Measurements from ENCODE around the gene RRP15.

The RRP15 gene

DNA sequence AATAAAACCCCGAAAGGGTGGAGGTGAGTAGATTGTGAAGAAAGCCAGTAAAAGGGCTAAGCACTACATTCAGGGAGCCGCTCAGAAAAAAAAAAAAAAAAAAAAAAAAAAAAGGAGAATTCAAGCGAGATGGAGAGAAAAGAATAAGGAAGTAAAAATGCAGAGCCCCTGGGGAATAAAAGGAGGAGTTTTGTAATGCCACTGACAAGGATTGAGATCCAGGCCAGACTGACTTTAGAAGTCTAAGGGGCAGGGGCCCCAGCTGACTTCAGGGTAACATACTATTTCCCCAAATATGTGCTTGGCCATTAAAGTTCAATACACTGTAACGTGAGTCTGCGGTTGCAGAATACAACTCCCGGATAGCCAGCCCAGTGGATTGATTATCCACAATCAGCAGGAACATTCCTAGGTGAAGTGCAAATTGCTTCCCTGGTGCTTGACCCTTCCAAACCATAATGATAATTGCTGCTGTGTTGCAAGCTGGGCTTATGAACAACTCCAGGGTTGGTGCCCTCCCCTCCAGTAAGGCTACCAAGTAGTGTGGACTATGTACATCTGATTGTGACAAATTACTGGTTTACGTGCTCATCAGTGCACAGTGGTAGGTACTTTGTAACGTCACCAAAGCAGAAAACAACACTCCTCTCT lies 30.7 kb upstream of the RRP15 start:
- in situ Hi-C loops (cut with MboI; ENCODE audit: low sequenced_read_pairs, unreplicated experiment), result no loop called here
- no peak for TF ChIP-seq CTCF (IDR thresholded peaks at IDR 0.05; ENCODE audit: borderline replicate concordance, control extremely low read depth, extremely low read depth, insufficient read depth, missing control alignments)

GRCh38 chr1:218255090-218255489 lies 30.0 kb upstream of the RRP15 start:
- in situ Hi-C loops (cut with MboI; ENCODE audit: low sequenced_read_pairs, unreplicated experiment), result no loop called here
- no peak for TF ChIP-seq CTCF (IDR thresholded peaks at IDR 0.05; ENCODE audit: borderline replicate concordance, control extremely low read depth, extremely low read depth, insufficient read depth, missing control alignments)
- DNase-seq (ENCODE audit: low spot score), result no peak

More for the DNA sequence above, 30.7 kb upstream of the RRP15 start:
- no peak for DNase-seq (ENCODE audit: low spot score)

GRCh38 chr1:218257371-218257770 lies 27.7 kb upstream of the RRP15 start:
- no peak for DNase-seq (ENCODE audit: low spot score)
- no peak for TF ChIP-seq CTCF (IDR thresholded peaks at IDR 0.05; ENCODE audit: borderline replicate concordance, control extremely low read depth, extremely low read depth, insufficient read depth, missing control alignments)
- in situ Hi-C loops (cut with MboI; ENCODE audit: low sequenced_read_pairs, unreplicated experiment), result no loop called here

DNA sequence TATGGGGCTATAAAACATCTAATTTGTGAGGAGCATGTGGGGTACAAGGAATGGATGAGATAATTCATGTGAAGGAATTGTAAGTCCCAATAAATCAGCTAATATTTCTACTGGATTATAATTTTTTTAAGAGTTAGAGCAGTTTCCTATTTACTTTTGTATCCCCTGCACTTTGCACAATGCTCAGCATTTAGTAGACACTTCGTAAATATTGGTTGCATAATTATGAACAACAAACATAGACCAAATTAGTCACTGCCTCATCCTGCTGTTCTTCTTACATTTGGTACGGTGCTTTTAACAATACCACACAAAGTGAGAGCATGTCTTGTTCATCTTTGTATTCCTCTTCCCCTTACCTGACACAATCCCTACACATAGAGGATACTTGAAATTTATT lies 27.1 kb upstream of the RRP15 start:
- no peak for DNase-seq (ENCODE audit: low spot score)
- in situ Hi-C loops (cut with MboI; ENCODE audit: low sequenced_read_pairs, unreplicated experiment), result no loop called here
- TF ChIP-seq CTCF (IDR thresholded peaks at IDR 0.05; ENCODE audit: borderline replicate concordance, control extremely low read depth, extremely low read depth, insufficient read depth, missing control alignments), result no peak

DNA sequence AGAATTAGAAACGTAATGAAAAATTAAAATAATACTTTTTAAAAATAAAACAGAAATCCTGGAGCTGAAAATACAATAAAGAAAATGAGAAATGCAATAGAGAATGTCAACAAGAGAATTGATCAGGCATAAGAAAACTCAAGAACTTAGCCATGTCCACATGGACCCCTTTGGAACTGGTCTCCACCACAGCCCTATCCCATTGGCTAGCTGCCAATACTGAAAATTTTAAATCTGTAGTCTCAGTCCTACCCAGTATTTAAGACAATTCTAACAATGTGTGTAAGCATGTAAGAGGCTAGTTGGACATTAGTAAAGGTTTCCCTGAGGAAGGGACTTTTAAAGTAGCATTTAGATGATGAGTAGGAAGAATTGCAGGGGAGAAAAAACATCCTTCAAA lies 25.8 kb upstream of the RRP15 start:
- in situ Hi-C loops (cut with MboI; ENCODE audit: low sequenced_read_pairs, unreplicated experiment), result no loop called here
- no peak for TF ChIP-seq CTCF (IDR thresholded peaks at IDR 0.05; ENCODE audit: borderline replicate concordance, control extremely low read depth, extremely low read depth, insufficient read depth, missing control alignments)
- DNase-seq (ENCODE audit: low spot score), result no peak

DNA sequence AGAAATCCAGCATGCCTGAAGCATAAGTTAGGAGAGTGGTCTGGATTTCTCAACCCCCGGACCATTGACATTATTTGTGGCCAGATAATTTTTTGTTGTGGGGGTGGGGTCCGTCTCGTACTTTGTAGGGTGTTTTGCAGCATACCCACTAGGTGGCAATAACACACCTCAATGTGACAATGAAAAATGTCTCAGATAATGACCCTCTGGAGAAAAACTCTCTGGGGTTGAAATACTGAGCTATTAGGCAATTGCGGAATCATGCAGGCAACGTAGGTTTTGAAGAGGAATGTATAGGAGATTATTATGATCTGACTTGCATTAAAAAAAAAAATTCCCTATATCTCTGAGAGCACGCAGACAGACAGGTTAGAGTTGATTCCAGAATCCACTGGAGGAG lies 25.3 kb upstream of the RRP15 start:
- DNase-seq (ENCODE audit: low spot score), result no peak
- in situ Hi-C loops (cut with MboI; ENCODE audit: low sequenced_read_pairs, unreplicated experiment), result no loop called here
- TF ChIP-seq CTCF (IDR thresholded peaks at IDR 0.05; ENCODE audit: borderline replicate concordance, control extremely low read depth, extremely low read depth, insufficient read depth, missing control alignments), result peak; percentile 27

Measured in GM13976 (cell line).